Measurements from ENCODE around the gene RAPGEF3.

Gene RAPGEF3

GRCh38 chr12:47698631-47699030 is 60.0 kb downstream of the RAPGEF3 start:
- DNase-seq (ENCODE audit: low read depth in 2 of 2) = no peak

DNA sequence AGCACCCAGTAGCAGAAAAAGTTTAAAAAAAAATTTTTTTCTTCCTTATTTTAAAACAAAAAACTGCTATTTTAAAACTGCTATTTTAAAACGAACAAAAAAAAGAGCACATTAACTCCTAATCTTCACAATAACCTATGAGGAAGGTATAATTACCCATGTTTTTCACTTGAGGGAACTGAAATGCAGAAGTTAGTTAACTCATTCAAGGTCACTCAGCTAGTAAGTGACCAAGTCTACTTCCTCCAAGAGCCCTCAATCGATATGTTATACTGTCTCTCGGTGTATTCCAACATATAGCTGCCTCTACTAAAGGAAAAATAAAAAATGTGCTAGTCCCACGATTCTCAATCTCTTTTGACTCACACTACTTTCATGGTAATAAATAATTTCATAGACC is 60.6 kb downstream of the RAPGEF3 start:
- DNase-seq (ENCODE audit: low read depth in 2 of 2) = no peak

- DNase-seq (ENCODE audit: low read depth in 2 of 2) = no peak
Measured at GRCh38 chr12:47689215-47689614, 69.5 kb downstream of the RAPGEF3 start.

- no peak for DNase-seq (ENCODE audit: low read depth in 2 of 2)
Measured at GRCh38 chr12:47687636-47688035, 71.0 kb downstream of the RAPGEF3 start.

DNA sequence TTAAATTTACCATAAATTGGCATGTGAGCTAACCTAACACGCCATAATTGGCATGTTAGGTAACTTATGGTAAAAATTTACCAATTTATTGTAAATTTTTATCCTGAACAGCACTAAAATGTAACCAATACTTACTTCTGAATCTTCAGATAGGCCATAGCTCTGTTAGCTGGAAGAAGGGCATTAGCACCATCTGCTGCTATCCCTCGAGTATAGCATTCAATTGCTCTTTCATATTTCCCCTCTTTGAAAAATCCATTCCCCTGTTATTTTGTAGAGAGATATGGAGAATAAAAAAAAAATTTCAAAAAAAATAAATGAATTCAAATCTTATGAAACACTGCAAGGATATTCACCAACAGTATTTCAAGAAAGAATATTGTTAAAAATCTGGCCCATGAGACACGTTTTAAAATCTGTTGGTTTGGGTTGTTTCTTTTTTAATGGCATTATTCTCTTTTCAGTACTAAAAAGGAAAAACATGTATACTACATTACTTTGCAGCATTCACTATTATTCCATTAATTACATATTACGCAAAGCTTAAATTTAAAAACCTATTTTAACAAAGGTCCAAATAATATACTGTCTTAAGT is 71.9 kb downstream of the RAPGEF3 start:
- DNase-seq (ENCODE audit: low read depth in 2 of 2) = no peak
